Peyer's patch (tissue), 4 donors: ENCODE measurements around the gene SLC6A18.

ENCODE experiments used
- POLR2A ChIP-seq, 2 donors: fragments of 450-650 bp; IDR thresholded peaks; one replicate each; pipeline ENCODE4 v1.5.1; 2017; ENCODE audit warnings: antibody characterized with exemption in 2 of 2, mild to moderate bottlenecking in 2 of 2, moderate library complexity in 2 of 2
- TF ChIP-seq, protein P1 (sequence below), 6 experiments: fragments of 450-650 bp in 4 of 6; fragments of 200-600 bp in 2 of 6; sonication (generic) in 1 of 6; IDR thresholded peaks; one replicate each; pipeline ENCODE4 v1.5.1; 2017 to 2019; ENCODE audit warnings: antibody characterized with exemption in 6 of 6, mild to moderate bottlenecking in 3 of 6, moderate library complexity in 1 of 6

DNA sequence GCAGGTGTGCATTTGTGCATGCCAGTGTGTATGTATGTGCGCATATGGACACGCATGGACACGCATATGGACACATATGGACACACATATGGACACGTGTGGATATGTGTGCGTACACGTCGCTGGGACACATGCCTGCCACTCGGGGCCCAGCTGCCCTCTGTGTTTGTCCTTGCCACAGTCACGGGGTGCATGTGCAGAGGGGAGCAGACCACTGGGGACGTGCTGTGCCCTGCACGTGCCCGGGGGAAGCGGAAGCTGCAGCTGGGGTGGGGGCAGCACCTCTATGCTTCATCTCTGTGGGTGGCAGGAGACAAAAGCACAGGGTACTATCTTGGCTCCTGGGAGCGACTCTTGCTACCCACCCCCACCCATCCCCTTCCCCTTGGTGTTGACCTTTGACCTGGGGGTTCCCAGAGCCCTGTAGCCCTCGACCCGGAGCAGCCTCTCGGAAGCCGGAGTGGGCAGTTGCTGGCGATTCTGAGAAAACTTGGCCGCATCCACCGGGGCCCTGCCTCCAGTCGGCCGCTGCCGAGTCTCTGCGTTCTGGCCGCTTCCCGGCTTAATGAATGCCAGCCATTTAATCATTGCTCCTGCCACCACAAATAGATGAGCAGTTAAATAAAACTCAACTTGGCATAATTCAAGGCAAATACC, 2.4 kb upstream of the SLC6A18 start:
- TF ChIP-seq, protein P1, sequence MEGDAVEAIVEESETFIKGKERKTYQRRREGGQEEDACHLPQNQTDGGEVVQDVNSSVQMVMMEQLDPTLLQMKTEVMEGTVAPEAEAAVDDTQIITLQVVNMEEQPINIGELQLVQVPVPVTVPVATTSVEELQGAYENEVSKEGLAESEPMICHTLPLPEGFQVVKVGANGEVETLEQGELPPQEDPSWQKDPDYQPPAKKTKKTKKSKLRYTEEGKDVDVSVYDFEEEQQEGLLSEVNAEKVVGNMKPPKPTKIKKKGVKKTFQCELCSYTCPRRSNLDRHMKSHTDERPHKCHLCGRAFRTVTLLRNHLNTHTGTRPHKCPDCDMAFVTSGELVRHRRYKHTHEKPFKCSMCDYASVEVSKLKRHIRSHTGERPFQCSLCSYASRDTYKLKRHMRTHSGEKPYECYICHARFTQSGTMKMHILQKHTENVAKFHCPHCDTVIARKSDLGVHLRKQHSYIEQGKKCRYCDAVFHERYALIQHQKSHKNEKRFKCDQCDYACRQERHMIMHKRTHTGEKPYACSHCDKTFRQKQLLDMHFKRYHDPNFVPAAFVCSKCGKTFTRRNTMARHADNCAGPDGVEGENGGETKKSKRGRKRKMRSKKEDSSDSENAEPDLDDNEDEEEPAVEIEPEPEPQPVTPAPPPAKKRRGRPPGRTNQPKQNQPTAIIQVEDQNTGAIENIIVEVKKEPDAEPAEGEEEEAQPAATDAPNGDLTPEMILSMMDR (IDR thresholded peaks at IDR 0.05), result no peak
- no peak for TF ChIP-seq POLR2A (IDR thresholded peaks at IDR 0.05)
